K562 (cell line): Measurements from ENCODE around the gene CEP162. TPM values are rescaled to one million over a fixed set of nuclear protein-coding genes. Genes with fewer than 3 reads are reported as not detected.

Experiments used
- CLOCK ChIP-seq: fragments of 250-450 bp; sonication (Bioruptor Pico); IDR thresholded peaks from 2 replicates; pipeline ENCODE4 v1.4.0; 2020; ENCODE audit warnings: mild to moderate bottlenecking, moderate library complexity, borderline replicate concordance
- DDX20 ChIP-seq: fragments of 450-650 bp; IDR thresholded peaks from 2 replicates; pipeline ENCODE4 v1.6.1; 2016; ENCODE audit warnings: missing genetic modification characterization, low read depth, mild to moderate bottlenecking, missing compliant biosample characterization, moderate library complexity
- ETV6 ChIP-seq, 3 experiments: fragments of 150-350 bp in 1 of 3; sonication (generic) in 1 of 3; formaldehyde crosslinking in 1 of 3; IDR thresholded peaks; 2 replicates each; pipeline versions ENCODE4 v1.6.1 to v1.8.0; 2014 to 2022; ENCODE audit warnings: borderline replicate concordance in 2 of 3, low read depth in 2 of 3, antibody characterized with exemption in 1 of 3, low read length in 1 of 3, mild to moderate bottlenecking in 1 of 3, missing genetic modification reagents in 1 of 3
- NR4A1 ChIP-seq, 2 experiments: fragments of 250-450 bp in 1 of 2; fragments of 450-650 bp in 1 of 2; sonication (Bioruptor Pico) in 1 of 2; IDR thresholded peaks; 2 replicates each; pipeline versions ENCODE4 v1.4.0 to v1.6.1; 2016 to 2020; ENCODE audit warnings: mild to moderate bottlenecking in 2 of 2, missing compliant biosample characterization in 1 of 2, missing genetic modification characterization in 1 of 2, moderate library complexity in 1 of 2
- RB1 ChIP-seq: fragments of 450-650 bp; IDR thresholded peaks from 2 replicates; pipeline ENCODE4 v1.6.1; 2017; ENCODE audit warnings: low read depth, mild to moderate bottlenecking
- RREB1 ChIP-seq: fragments of 250-450 bp; sonication (Bioruptor Pico); IDR thresholded peaks from 2 replicates; pipeline ENCODE4 v1.4.0; 2020
- UBTF ChIP-seq, 2 experiments: IDR thresholded peaks; 2 replicates each; pipeline ENCODE4 v1.6.1; 2012; ENCODE audit warnings: improper control_type of control experiment in 2 of 2, low read depth in 2 of 2, low read length in 2 of 2, borderline replicate concordance in 1 of 2
- polyA plus RNA-seq, 8 experiments: library from polyadenylated mRNA; depleted of rRNA in 4 of 8; stranded (reverse) in 5 of 8; unstranded in 3 of 8; fragments of >200 nt; fragmentation: Nextera tagmentation in 2 of 8; fragmentation: Illumina TruSeq in 1 of 8; extraction: Ambion mirVana in 2 of 8; extraction: Trizol in 1 of 8; gene quantifications; 2 replicates each; pipeline versions ENCODE4 v1.2.1 to v1.2.3, GENCODE V29; 2011 to 2014; ENCODE audit warnings: inconsistent platforms in 1 of 8, missing spikeins in 1 of 8
- total RNA-seq, 7 experiments: library from RNA; depleted of rRNA in 6 of 7; stranded (reverse); fragments of >200 nt in 6 of 7; fragmentation: Illumina TruSeq in 2 of 7; extraction: Trizol in 2 of 7; gene quantifications; 2 replicates each; pipeline versions ENCODE4 v1.2.1 to v1.2.3, GENCODE V29; 2011 to 2021; ENCODE audit warnings: low replicate concordance in 1 of 7

Gene CEP162
- total and polyA plus RNA-seq, 9 of the 15 experiments (the other 6 are each of a cell fraction or from before 2014, with no cell fraction given) = 3.9 to 8.6 (median 6.7) TPM

- TF ChIP-seq RREB1 (no peak), NR4A1 (CRISPR knock-in tag; IDR thresholded peaks at IDR 0.05) (no peak), NR4A1 (tag; IDR thresholded peaks at IDR 0.05) (no peak), DDX20 (no peak), RB1 (no peak), UBTF (IDR thresholded peaks at IDR 0.05; ENCODE audit: borderline replicate concordance in 1 of 2, low read depth in 2 of 2, low read length in 2 of 2) (no peak), ETV6 (IDR thresholded peaks at IDR 0.05; ENCODE audit: borderline replicate concordance in 1 of 2, low read depth in 2 of 2, low read length in 1 of 2) (no peak), ETV6 (CRISPR knock-in tag; IDR thresholded peaks at IDR 0.05; ENCODE audit: borderline replicate concordance) (no peak), CLOCK (CRISPR knock-in tag) (no peak)
Measured at GRCh38 chr6:84118191-84118590, 109.3 kb downstream of the CEP162 start (continued).
